Panc1 (cell line): Measurements from ENCODE around the gene WDFY2. TPM values are rescaled to one million over a fixed set of nuclear protein-coding genes. Genes with fewer than 3 reads are reported as not detected.

Source experiments
- ATAC-seq: fragments of 200-7000 bp; cut with Tn5 transposase; 2 replicates; pipeline ENCODE4 v1.9.1; 2020; ENCODE audit warnings: mild to moderate bottlenecking, moderate library complexity
- BruUV-seq: library from RNA; stranded (reverse); fragments of 400-500 nt; replicated peaks from 2 replicates; lab custom pipeline; 2021; lab: Mats Ljungman, UMichigan
- CTCF ChIA-PET: fragments of 300-600 bp; sonication (Branson Sonifier 250); formaldehyde crosslinking; loops from one replicate; lab custom pipeline; 2022; ENCODE audit warnings: antibody characterized with exemption; lab: Charles Lee
- POLR2A ChIA-PET: fragments of 300-600 bp; sonication (Branson Sonifier 250); formaldehyde crosslinking; loops from one replicate; lab custom pipeline; 2022; ENCODE audit warnings: antibody characterized with exemption; lab: Charles Lee
- DNase-seq: peaks from one replicate; pipeline ENCODE4 v3.0.0-alpha.2; 2010; ENCODE audit warnings: low read depth, low spot score
- H3K27ac ChIP-seq: 2 replicates; pipeline ENCODE4 v1.5.1; 2011; ENCODE audit warnings: mild to moderate bottlenecking, low read length, inconsistent platforms
- H3K27me3 ChIP-seq: fragments of 200-500 bp; sonication (Bioruptor generic); 2 replicates; pipeline ENCODE4 v1.6.0; 2014; ENCODE audit warnings: low read length, inconsistent platforms; ENCODE audit not compliant: control insufficient read depth, insufficient read depth
- H3K36me3 ChIP-seq: fragments of 200-500 bp; sonication (Bioruptor generic); 2 replicates; pipeline ENCODE4 v1.5.1; 2014; ENCODE audit warnings: inconsistent platforms, mild to moderate bottlenecking, low read length, moderate library complexity; ENCODE audit not compliant: control insufficient read depth, insufficient read depth
- H3K4me1 ChIP-seq: 2 replicates; pipeline ENCODE4 v1.5.1; 2011; ENCODE audit warnings: inconsistent platforms, mild to moderate bottlenecking, low read length, moderate library complexity; ENCODE audit not compliant: control insufficient read depth, insufficient read depth
- H3K4me3 ChIP-seq, 2 experiments: 2 replicates each; pipeline ENCODE4 v1.5.1; 2011 to 2012; ENCODE audit warnings: low read depth in 2 of 2, low read length in 2 of 2, mild to moderate bottlenecking in 2 of 2, inconsistent platforms in 1 of 2, moderate library complexity in 1 of 2
- H3K9me3 ChIP-seq: fragments of 200-500 bp; sonication (Bioruptor generic); 2 replicates; pipeline ENCODE4 v1.5.1; 2014; ENCODE audit warnings: low read depth, mild to moderate bottlenecking, inconsistent platforms, low read length, moderate library complexity; ENCODE audit not compliant: control insufficient read depth, insufficient read depth
- CTCF ChIP-seq: fragments of 450-650 bp; IDR thresholded peaks from 2 replicates; pipeline ENCODE4 v1.5.1; 2017; ENCODE audit warnings: mild to moderate bottlenecking
- POLR2AphosphoS5 ChIP-seq: IDR thresholded peaks from 2 replicates; pipeline ENCODE4 v1.6.1; 2012; ENCODE audit warnings: mild to moderate bottlenecking, low read depth, low read length, moderate library complexity
- REST ChIP-seq, 2 experiments: IDR thresholded peaks; 2 replicates each; pipeline ENCODE4 v1.6.1; 2011 to 2012; ENCODE audit warnings: low read depth in 2 of 2, control low read depth in 1 of 2, low read length in 1 of 2, mild to moderate bottlenecking in 1 of 2, moderate library complexity in 1 of 2; ENCODE audit not compliant: insufficient read depth in 1 of 2
- SIN3A ChIP-seq: IDR thresholded peaks from 2 replicates; pipeline ENCODE4 v1.6.1; 2012; ENCODE audit warnings: low read depth, mild to moderate bottlenecking, low read length, moderate library complexity, borderline replicate concordance; ENCODE audit not compliant: insufficient read depth
- TCF7L2 ChIP-seq: IDR thresholded peaks from 2 replicates; pipeline ENCODE4 v1.6.1; 2011; ENCODE audit warnings: mild to moderate bottlenecking, low read depth, low read length, inconsistent platforms
- in situ Hi-C: cut with HindIII; loops from 2 replicates; pipeline ENCODE4 v1.10.0; 2016; ENCODE audit warnings: low sequenced_read_pairs, low pct_unique_long_range_greater_than_20kb
- intact Hi-C: fragments of 100-400 bp; cut with micrococcal nuclease; formaldehyde crosslinking; loops from one replicate; pipeline ENCODE4 v1.10.0; 2022; ENCODE audit not compliant: unreplicated experiment
- total RNA-seq: library from RNA; stranded (reverse); gene quantifications from one replicate; pipeline ENCODE4 v1.2.1, GENCODE V29; 2021; ENCODE audit not compliant: unreplicated experiment

The WDFY2 gene
- total RNA-seq, 1 experiment from 2014 or later: 7.8 TPM

- in situ Hi-C loops: no loop called here
- POLR2A ChIA-PET: no interaction called here
- intact Hi-C loops: no loop called here
- TF ChIP-seq TCF7L2 (no peak), SIN3A (no peak), CTCF (no peak), REST (IDR thresholded peaks at IDR 0.05; ENCODE audit: insufficient read depth in 1 of 2, low read depth in 2 of 2, low read length in 1 of 2) (no peak), POLR2AphosphoS5 (no peak)
- CTCF ChIA-PET: no interaction called here
- no peaks in the 10 kb centered on the region for H3K27me3 ChIP-seq
- DNase-seq (no peak), ATAC-seq (no peak)
- no peaks in the 10 kb centered on the region for H3K36me3 ChIP-seq
- no TSS peak for BruUV-seq
- H3K9me3 ChIP-seq: no peaks in the 10 kb centered on the region
- H3K4me3 ChIP-seq: no peak overlapping the region
- H3K27ac ChIP-seq: no peak overlapping the region
- H3K4me1 ChIP-seq: peaks cover 3% of the 10 kb centered on the region; the same call in 1 of the 2 replicates
Measured at GRCh38 chr13:51665456-51665855, 81.2 kb downstream of the WDFY2 start.

- no peaks in the 10 kb centered on the region for H3K27me3 ChIP-seq
- ATAC-seq: no peak
- H3K9me3 ChIP-seq: no peaks in the 10 kb centered on the region
- H3K4me3 ChIP-seq: no peak overlapping the region
- BruUV-seq: no TSS peak
- H3K27ac ChIP-seq: no peak overlapping the region
- ChIA-PET CTCF (no interaction called here), POLR2A (no interaction called here)
- intact Hi-C loops: no loop called here
- peaks cover 3% of the 10 kb centered on the region; the same call in 1 of the 2 replicates for H3K4me1 ChIP-seq
- in situ Hi-C loops: no loop called here
- DNase-seq: no peak
- TF ChIP-seq SIN3A (no peak), CTCF (no peak), REST (IDR thresholded peaks at IDR 0.05; ENCODE audit: insufficient read depth in 1 of 2, low read depth in 2 of 2, low read length in 1 of 2) (no peak), TCF7L2 (no peak), POLR2AphosphoS5 (no peak)
- no peaks in the 10 kb centered on the region for H3K36me3 ChIP-seq
Measured at GRCh38 chr13:51666374-51666773, 82.1 kb downstream of the WDFY2 start.
